Panc1 (cell line): Measurements from ENCODE around the gene EMILIN2. TPM values are rescaled to one million over a fixed set of nuclear protein-coding genes. Genes with fewer than 3 reads are reported as not detected.

ENCODE experiments used
- ATAC-seq: fragments of 200-7000 bp; cut with Tn5 transposase; 2 replicates; pipeline ENCODE4 v1.9.1; 2020; ENCODE audit warnings: mild to moderate bottlenecking, moderate library complexity
- BruUV-seq: library from RNA; stranded (reverse); fragments of 400-500 nt; replicated peaks from 2 replicates; lab custom pipeline; 2021; lab: Mats Ljungman, UMichigan
- CTCF ChIA-PET: fragments of 300-600 bp; sonication (Branson Sonifier 250); formaldehyde crosslinking; loops from one replicate; lab custom pipeline; 2022; ENCODE audit warnings: antibody characterized with exemption; lab: Charles Lee
- POLR2A ChIA-PET: fragments of 300-600 bp; sonication (Branson Sonifier 250); formaldehyde crosslinking; loops from one replicate; lab custom pipeline; 2022; ENCODE audit warnings: antibody characterized with exemption; lab: Charles Lee
- DNase-seq: peaks from one replicate; pipeline ENCODE4 v3.0.0-alpha.2; 2010; ENCODE audit warnings: low read depth, low spot score
- H3K27ac ChIP-seq: 2 replicates; pipeline ENCODE4 v1.5.1; 2011; ENCODE audit warnings: mild to moderate bottlenecking, low read length, inconsistent platforms
- H3K27me3 ChIP-seq: fragments of 200-500 bp; sonication (Bioruptor generic); 2 replicates; pipeline ENCODE4 v1.6.0; 2014; ENCODE audit warnings: low read length, inconsistent platforms; ENCODE audit not compliant: control insufficient read depth, insufficient read depth
- H3K36me3 ChIP-seq: fragments of 200-500 bp; sonication (Bioruptor generic); 2 replicates; pipeline ENCODE4 v1.5.1; 2014; ENCODE audit warnings: inconsistent platforms, mild to moderate bottlenecking, low read length, moderate library complexity; ENCODE audit not compliant: control insufficient read depth, insufficient read depth
- H3K4me1 ChIP-seq: 2 replicates; pipeline ENCODE4 v1.5.1; 2011; ENCODE audit warnings: inconsistent platforms, mild to moderate bottlenecking, low read length, moderate library complexity; ENCODE audit not compliant: control insufficient read depth, insufficient read depth
- H3K4me3 ChIP-seq, 2 experiments: 2 replicates each; pipeline ENCODE4 v1.5.1; 2011 to 2012; ENCODE audit warnings: low read depth in 2 of 2, low read length in 2 of 2, mild to moderate bottlenecking in 2 of 2, inconsistent platforms in 1 of 2, moderate library complexity in 1 of 2
- H3K9me3 ChIP-seq: fragments of 200-500 bp; sonication (Bioruptor generic); 2 replicates; pipeline ENCODE4 v1.5.1; 2014; ENCODE audit warnings: low read depth, mild to moderate bottlenecking, inconsistent platforms, low read length, moderate library complexity; ENCODE audit not compliant: control insufficient read depth, insufficient read depth
- POLR2AphosphoS5 ChIP-seq: IDR thresholded peaks from 2 replicates; pipeline ENCODE4 v1.6.1; 2012; ENCODE audit warnings: mild to moderate bottlenecking, low read depth, low read length, moderate library complexity
- SIN3A ChIP-seq: IDR thresholded peaks from 2 replicates; pipeline ENCODE4 v1.6.1; 2012; ENCODE audit warnings: low read depth, mild to moderate bottlenecking, low read length, moderate library complexity, borderline replicate concordance; ENCODE audit not compliant: insufficient read depth
- TCF7L2 ChIP-seq: IDR thresholded peaks from 2 replicates; pipeline ENCODE4 v1.6.1; 2011; ENCODE audit warnings: mild to moderate bottlenecking, low read depth, low read length, inconsistent platforms
- in situ Hi-C: cut with HindIII; loops from 2 replicates; pipeline ENCODE4 v1.10.0; 2016; ENCODE audit warnings: low sequenced_read_pairs, low pct_unique_long_range_greater_than_20kb
- intact Hi-C: fragments of 100-400 bp; cut with micrococcal nuclease; formaldehyde crosslinking; loops from one replicate; pipeline ENCODE4 v1.10.0; 2022; ENCODE audit not compliant: unreplicated experiment
- total RNA-seq: library from RNA; stranded (reverse); gene quantifications from one replicate; pipeline ENCODE4 v1.2.1, GENCODE V29; 2021; ENCODE audit not compliant: unreplicated experiment
- TF ChIP-seq, protein P1 (sequence below): fragments of 450-650 bp; IDR thresholded peaks from 2 replicates; pipeline ENCODE4 v1.5.1; 2017; ENCODE audit warnings: mild to moderate bottlenecking
- TF ChIP-seq, protein P2 (sequence below), 2 experiments: IDR thresholded peaks; 2 replicates each; pipeline ENCODE4 v1.6.1; 2011 to 2012; ENCODE audit warnings: low read depth in 2 of 2, control low read depth in 1 of 2, low read length in 1 of 2, mild to moderate bottlenecking in 1 of 2, moderate library complexity in 1 of 2; ENCODE audit not compliant: insufficient read depth in 1 of 2

EMILIN2 gene
- total RNA-seq, 1 experiment from 2014 or later, result 18.3 TPM

DNA sequence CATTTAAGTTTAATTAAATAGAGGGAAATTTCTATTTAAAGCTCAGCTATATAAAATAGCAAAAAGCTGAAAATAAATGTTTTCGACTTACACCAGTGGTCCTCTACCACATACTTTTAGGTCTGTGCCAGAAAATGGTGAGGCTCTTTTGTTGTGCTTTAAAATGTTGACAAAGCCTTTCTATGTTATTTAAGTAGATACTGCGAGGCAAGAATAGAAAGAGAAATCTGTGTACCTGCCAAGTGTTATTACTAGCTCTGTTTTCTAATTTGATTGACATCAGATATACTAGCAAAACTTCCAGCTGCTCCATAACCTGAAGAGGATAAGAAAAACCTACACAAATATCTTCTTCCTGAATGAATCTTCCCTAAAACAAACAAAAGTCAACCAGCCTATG, 112.5 kb downstream of the EMILIN2 start:
- Histone ChIP-seq H3K27ac (0 out of 2 replicates have a peak overlapping the region, but pooled peaks have one; percentile 44), H3K4me1 (peaks cover 32% of the 10 kb centered on the region), H3K27me3 (no peaks in the 10 kb centered on the region), H3K9me3 (no peaks in the 10 kb centered on the region), H3K4me3 (no peak overlapping the region), H3K36me3 (peaks cover 5% of the 10 kb centered on the region)
- intact Hi-C loops (no loop called here), in situ Hi-C loops (no loop called here)
- no TSS peak for BruUV-seq
- DNase-seq (no peak), ATAC-seq (no peak)
- POLR2A ChIA-PET, result no interaction called here
- CTCF ChIA-PET, result no interaction called here
- TF ChIP-seq TCF7L2, result no peak
- TF ChIP-seq POLR2AphosphoS5, result no peak
- TF ChIP-seq, protein P1, sequence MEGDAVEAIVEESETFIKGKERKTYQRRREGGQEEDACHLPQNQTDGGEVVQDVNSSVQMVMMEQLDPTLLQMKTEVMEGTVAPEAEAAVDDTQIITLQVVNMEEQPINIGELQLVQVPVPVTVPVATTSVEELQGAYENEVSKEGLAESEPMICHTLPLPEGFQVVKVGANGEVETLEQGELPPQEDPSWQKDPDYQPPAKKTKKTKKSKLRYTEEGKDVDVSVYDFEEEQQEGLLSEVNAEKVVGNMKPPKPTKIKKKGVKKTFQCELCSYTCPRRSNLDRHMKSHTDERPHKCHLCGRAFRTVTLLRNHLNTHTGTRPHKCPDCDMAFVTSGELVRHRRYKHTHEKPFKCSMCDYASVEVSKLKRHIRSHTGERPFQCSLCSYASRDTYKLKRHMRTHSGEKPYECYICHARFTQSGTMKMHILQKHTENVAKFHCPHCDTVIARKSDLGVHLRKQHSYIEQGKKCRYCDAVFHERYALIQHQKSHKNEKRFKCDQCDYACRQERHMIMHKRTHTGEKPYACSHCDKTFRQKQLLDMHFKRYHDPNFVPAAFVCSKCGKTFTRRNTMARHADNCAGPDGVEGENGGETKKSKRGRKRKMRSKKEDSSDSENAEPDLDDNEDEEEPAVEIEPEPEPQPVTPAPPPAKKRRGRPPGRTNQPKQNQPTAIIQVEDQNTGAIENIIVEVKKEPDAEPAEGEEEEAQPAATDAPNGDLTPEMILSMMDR, result no peak
- TF ChIP-seq, protein P2, sequence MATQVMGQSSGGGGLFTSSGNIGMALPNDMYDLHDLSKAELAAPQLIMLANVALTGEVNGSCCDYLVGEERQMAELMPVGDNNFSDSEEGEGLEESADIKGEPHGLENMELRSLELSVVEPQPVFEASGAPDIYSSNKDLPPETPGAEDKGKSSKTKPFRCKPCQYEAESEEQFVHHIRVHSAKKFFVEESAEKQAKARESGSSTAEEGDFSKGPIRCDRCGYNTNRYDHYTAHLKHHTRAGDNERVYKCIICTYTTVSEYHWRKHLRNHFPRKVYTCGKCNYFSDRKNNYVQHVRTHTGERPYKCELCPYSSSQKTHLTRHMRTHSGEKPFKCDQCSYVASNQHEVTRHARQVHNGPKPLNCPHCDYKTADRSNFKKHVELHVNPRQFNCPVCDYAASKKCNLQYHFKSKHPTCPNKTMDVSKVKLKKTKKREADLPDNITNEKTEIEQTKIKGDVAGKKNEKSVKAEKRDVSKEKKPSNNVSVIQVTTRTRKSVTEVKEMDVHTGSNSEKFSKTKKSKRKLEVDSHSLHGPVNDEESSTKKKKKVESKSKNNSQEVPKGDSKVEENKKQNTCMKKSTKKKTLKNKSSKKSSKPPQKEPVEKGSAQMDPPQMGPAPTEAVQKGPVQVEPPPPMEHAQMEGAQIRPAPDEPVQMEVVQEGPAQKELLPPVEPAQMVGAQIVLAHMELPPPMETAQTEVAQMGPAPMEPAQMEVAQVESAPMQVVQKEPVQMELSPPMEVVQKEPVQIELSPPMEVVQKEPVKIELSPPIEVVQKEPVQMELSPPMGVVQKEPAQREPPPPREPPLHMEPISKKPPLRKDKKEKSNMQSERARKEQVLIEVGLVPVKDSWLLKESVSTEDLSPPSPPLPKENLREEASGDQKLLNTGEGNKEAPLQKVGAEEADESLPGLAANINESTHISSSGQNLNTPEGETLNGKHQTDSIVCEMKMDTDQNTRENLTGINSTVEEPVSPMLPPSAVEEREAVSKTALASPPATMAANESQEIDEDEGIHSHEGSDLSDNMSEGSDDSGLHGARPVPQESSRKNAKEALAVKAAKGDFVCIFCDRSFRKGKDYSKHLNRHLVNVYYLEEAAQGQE (IDR thresholded peaks at IDR 0.05; ENCODE audit: insufficient read depth in 1 of 2, low read depth in 2 of 2, low read length in 1 of 2), result no peak
- TF ChIP-seq SIN3A, result no peak

DNA sequence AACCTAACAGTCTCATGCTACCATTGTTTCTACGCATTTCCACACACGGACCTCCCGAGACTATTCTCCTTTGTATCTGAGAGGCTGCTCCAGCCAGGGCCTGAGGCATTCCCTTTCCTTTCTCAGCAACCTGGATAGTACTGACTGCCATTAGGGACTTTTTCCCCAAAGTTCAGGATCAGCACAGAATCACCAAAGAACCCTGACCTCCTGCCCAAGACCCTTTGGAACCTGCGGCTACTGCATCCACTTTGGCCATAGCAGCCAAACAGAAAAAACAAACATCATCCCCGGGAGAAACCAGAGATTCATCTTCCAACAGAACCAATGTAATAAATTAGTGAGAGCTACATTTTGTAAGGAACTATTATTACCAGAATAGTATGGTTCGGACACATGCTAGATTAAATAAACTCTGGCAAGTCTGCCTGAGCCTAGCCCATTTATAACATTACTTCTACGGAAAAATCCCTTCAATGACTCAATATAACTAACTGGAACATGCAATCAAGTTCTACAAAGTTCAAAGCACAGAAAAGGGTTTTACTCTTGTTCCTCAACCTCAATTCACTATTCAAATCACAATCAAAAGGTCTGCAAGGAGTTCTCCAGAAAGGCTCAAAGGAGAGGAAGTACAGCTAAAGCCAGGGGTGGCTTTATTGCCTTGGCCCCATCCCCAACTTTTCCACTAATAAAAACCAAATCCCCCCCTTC, 114.3 kb downstream of the EMILIN2 start:
- ATAC-seq, result peak; percentile 29; the same call in 1 of the 2 replicates
- BruUV-seq, result no TSS peak

More for the DNA sequence above, 114.3 kb downstream of the EMILIN2 start:
- ChIA-PET CTCF (no interaction called here), POLR2A (no interaction called here)
- Histone ChIP-seq H3K27ac (peak overlapping the region; percentile 83), H3K36me3 (no peaks in the 10 kb centered on the region; the same call in 1 of the 2 replicates), H3K27me3 (no peaks in the 10 kb centered on the region), H3K4me1 (peaks cover 32% of the 10 kb centered on the region), H3K4me3 (no peak overlapping the region), H3K9me3 (no peaks in the 10 kb centered on the region)
- DNase-seq, result no peak
- in situ Hi-C loops (no loop called here), intact Hi-C loops (loop anchor here (10.0 kb wide), 1 partner anchor 64 kb away; no protein-coding TSS in a partner anchor)
- TF ChIP-seq TCF7L2 (no peak), POLR2AphosphoS5 (no peak), SIN3A (no peak)
- TF ChIP-seq, protein P1, result no peak
- TF ChIP-seq, protein P2 (IDR thresholded peaks at IDR 0.05; ENCODE audit: insufficient read depth in 1 of 2, low read depth in 2 of 2, low read length in 1 of 2), result no peak
